Body of pancreas (tissue), 4 donors: ENCODE measurements around the gene EVL. TPM values are rescaled to one million over a fixed set of nuclear protein-coding genes. Genes with fewer than 3 reads are reported as not detected.

Experiments used
- ATAC-seq: fragments of 150-250 bp; one replicate; pipeline ENCODE4 v1.9.1; 2016
- DNase-seq, 4 donors: peaks; one replicate each; pipeline ENCODE4 v3.0.0-alpha.2; 2019
- H3K27ac ChIP-seq, 4 donors: fragments of 200-600 bp; sonication (generic); 1 replicate in 3 of 4; 2 replicates in 1 of 4; pipeline versions ENCODE4 v1.5.1 to v1.6.1; 2016 to 2019; ENCODE audit warnings: mild to moderate bottlenecking in 1 of 4, mixed read lengths in 1 of 4, moderate library complexity in 1 of 4
- H3K27me3 ChIP-seq, 2 donors: fragments of 200-600 bp; sonication (generic); one replicate each; pipeline ENCODE4 v1.6.0; 2016; ENCODE audit warnings: mild to moderate bottlenecking in 1 of 2
- H3K36me3 ChIP-seq, 2 donors: fragments of 200-600 bp; sonication (generic); replicated peaks in 1 of 2; 2 replicates each; pipeline ENCODE4 v1.5.1; 2016; ENCODE audit warnings: low read depth in 2 of 2; ENCODE audit not compliant: insufficient read depth in 1 of 2
- H3K4me1 ChIP-seq: fragments of 200-600 bp; sonication (generic); one replicate; pipeline ENCODE4 v1.6.0; 2016
- H3K4me3 ChIP-seq, 2 donors: fragments of 200-600 bp; sonication (generic); 1 replicate in 1 of 2; 2 replicates in 1 of 2; pipeline ENCODE4 v1.5.1; 2016 to 2019
- H3K9me3 ChIP-seq, 3 donors: fragments of 200-600 bp; sonication (generic); 1 replicate in 2 of 3; 2 replicates in 1 of 3; pipeline ENCODE4 v1.5.1; 2016
- POLR2A ChIP-seq, 3 donors: fragments of 450-650 bp; IDR thresholded peaks; one replicate each; pipeline ENCODE4 v1.6.1; 2016; ENCODE audit warnings: antibody characterized with exemption in 3 of 3, mild to moderate bottlenecking in 2 of 3
- WGBS, 2 donors: methylation state at CpG; one replicate each; pipeline ENCODE4 v1.1.5; 2017; 5-methylcytosine and 5-hydroxymethylcytosine counted together
- intact Hi-C: fragments of 100-400 bp; cut with DNase I; formaldehyde crosslinking; loops from one replicate; pipeline ENCODE4 v1.15.1; 2023
- total RNA-seq, 2 donors: library from RNA; depleted of rRNA; stranded (reverse); fragments of >200 nt; gene quantifications; one replicate each; pipeline ENCODE4 v1.1.0, GENCODE V29; 2016
- TF ChIP-seq, protein P1 (sequence below), 7 experiments: fragments of 450-650 bp in 4 of 7; fragments of 200-600 bp in 3 of 7; sonication (generic) in 3 of 7; IDR thresholded peaks; one replicate each; pipeline ENCODE4 v1.5.1; 2016 to 2019; ENCODE audit warnings: antibody characterized with exemption in 7 of 7

Gene EVL
- total RNA-seq, 2 donors from 2014 or later = 22.3 to 57.7 TPM

DNA sequence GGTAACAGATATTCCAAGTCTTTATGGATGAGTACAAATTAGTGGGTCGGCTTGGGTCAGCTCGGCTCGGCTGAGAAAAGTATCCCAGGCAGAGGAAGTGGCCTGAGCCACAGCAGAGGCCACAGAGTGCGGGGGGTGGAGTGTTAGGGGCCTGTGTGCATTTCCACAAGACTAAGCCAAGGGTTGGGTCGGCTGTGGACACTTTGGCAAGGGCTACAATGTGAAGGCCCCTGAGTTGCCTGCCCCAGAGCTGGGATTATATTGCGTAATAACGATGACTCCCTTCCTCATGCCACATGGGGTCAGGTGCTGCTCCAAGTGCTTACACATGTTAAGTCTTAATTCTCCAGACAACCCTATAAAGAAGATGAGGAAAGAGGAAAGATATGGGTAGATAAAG, 11.4 kb downstream of the EVL start:
- no peaks in the 10 kb centered on the region for H3K9me3 ChIP-seq
- TF ChIP-seq, protein P1, sequence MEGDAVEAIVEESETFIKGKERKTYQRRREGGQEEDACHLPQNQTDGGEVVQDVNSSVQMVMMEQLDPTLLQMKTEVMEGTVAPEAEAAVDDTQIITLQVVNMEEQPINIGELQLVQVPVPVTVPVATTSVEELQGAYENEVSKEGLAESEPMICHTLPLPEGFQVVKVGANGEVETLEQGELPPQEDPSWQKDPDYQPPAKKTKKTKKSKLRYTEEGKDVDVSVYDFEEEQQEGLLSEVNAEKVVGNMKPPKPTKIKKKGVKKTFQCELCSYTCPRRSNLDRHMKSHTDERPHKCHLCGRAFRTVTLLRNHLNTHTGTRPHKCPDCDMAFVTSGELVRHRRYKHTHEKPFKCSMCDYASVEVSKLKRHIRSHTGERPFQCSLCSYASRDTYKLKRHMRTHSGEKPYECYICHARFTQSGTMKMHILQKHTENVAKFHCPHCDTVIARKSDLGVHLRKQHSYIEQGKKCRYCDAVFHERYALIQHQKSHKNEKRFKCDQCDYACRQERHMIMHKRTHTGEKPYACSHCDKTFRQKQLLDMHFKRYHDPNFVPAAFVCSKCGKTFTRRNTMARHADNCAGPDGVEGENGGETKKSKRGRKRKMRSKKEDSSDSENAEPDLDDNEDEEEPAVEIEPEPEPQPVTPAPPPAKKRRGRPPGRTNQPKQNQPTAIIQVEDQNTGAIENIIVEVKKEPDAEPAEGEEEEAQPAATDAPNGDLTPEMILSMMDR (IDR thresholded peaks at IDR 0.05) = no peak
- no peak for TF ChIP-seq POLR2A (IDR thresholded peaks at IDR 0.05)
- H3K36me3 ChIP-seq = no peaks in the 10 kb centered on the region
- H3K4me3 ChIP-seq = no peak overlapping the region
- intact Hi-C loops = no loop called here
- no peaks in the 10 kb centered on the region for H3K27me3 ChIP-seq
- no peak for ATAC-seq
- H3K27ac ChIP-seq = no peak overlapping the region
- H3K4me1 ChIP-seq = peaks cover 6% of the 10 kb centered on the region
- WGBS, 2 donors = 72 to 87% methylated on average over 7 of the region's 7 CpGs
- DNase-seq = peak in 2 of 4 donors; percentile 16 to 35

DNA sequence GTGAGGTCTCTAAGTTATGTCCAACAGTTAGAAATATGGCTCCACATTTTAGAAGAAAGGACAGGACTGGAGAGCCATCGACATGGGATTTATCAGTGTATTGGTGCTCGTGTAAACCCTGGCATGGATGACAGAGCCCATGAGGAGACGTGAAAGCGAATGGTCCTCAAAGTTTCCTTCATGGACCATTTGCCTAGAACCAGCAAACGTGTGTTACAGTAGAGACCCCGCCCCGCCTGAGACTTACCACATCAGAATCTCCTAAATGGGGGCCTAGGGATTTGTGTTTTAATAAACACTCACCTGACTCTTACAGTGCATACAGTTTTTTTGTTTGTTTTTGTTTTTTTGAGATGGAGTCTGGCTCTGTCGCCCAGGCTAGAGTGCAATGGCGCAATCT, 12.2 kb downstream of the EVL start:
- Histone ChIP-seq H3K9me3 (no peaks in the 10 kb centered on the region), H3K27ac (no peak overlapping the region), H3K4me1 (peaks cover 6% of the 10 kb centered on the region), H3K27me3 (no peaks in the 10 kb centered on the region), H3K36me3 (no peaks in the 10 kb centered on the region), H3K4me3 (no peak overlapping the region)
- intact Hi-C loops = no loop called here
- DNase-seq = no peak
- 92 to 99% methylated on average over 9 of the region's 9 CpGs for WGBS, 2 donors
- no peak for ATAC-seq
- TF ChIP-seq POLR2A (IDR thresholded peaks at IDR 0.05) = no peak
- TF ChIP-seq, protein P1 (IDR thresholded peaks at IDR 0.05) = no peak

DNA sequence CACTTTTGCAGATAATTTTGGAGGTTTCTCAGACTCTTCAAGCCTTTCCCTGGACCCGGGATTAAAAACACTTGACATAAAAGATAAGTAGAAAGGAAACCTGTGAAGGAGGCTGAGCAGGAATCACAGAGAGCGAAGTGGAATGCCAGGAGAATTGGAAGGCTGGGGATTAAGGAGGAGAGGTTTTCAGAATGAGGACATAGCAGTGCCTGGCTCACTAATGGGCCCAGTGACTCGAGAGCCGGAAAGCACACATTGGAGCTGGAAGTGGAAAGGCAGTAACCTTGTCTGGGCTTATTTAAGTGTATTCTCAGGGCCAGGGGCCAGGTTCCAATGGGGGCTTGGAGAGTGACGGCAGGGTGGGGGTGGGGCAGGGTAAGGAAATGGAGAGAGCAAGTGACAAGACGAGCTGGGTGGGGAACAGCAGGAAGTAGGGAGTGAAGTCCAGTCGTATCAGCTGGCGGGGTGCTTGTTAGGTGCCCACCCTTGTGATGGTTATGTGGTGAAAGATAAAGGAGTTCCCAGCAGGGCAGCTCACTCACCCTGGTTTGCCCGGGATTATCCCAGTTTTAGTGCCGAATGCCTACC, 13.1 kb downstream of the EVL start:
- 75 to 82% methylated on average over 10 of the region's 10 CpGs for WGBS, 2 donors
- peaks cover 6% of the 10 kb centered on the region for H3K4me1 ChIP-seq
- no peak overlapping the region for H3K27ac ChIP-seq
- DNase-seq = no peak
- TF ChIP-seq, protein P1 (IDR thresholded peaks at IDR 0.05) = no peak
- no peak for TF ChIP-seq POLR2A (IDR thresholded peaks at IDR 0.05)
- H3K4me3 ChIP-seq = no peak overlapping the region
- no peak for ATAC-seq
- no peaks in the 10 kb centered on the region for H3K27me3 ChIP-seq
- no peaks in the 10 kb centered on the region for H3K36me3 ChIP-seq
- no peaks in the 10 kb centered on the region for H3K9me3 ChIP-seq
- intact Hi-C loops = no loop called here

DNA sequence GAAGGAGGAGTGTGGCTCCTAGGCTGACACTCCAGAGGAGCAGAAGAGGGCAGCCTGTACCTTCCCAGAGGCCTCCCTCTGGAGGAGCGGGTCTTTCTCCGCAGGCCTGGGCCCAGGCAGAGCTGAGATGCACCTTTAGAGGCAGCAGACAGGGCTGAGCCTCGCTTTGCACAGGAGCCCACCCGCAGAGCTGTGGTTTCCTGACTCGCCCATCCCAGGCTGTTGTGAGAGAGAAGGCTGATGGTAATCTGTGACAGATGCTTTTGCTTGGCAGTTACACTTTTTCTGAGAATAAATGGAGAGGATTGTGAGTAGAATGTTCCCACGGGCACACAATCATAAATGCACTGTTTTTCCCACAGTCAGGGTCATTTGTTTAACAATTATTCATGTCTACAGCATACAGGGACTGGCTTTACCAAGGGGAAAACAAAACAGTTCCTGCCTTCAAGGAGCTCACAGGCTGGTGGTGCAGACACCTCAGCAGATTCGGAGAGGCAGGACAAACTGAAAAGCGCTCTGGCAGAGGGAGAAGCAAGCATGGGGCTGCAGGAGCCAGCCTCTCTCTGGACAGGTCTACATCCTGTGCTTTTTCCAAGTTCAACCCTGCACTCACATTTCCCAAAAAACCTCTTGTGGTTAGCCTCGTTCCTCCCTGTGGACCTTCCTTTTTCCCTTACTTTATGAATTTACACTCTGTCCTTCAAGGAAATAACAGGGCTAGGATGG, 13.9 kb downstream of the EVL start:
- Histone ChIP-seq H3K27ac (peak overlapping the region in 1 of 4 donors; percentile 13), H3K9me3 (no peaks in the 10 kb centered on the region), H3K27me3 (no peaks in the 10 kb centered on the region), H3K4me1 (peaks cover 6% of the 10 kb centered on the region), H3K4me3 (no peak overlapping the region), H3K36me3 (no peaks in the 10 kb centered on the region)
- DNase-seq = peak in 1 of 4 donors; percentile 17
- intact Hi-C loops = no loop called here
- TF ChIP-seq, protein P1 (IDR thresholded peaks at IDR 0.05) = no peak
- no peak for TF ChIP-seq POLR2A (IDR thresholded peaks at IDR 0.05)
- WGBS, 2 donors = 59 to 81% methylated on average over 9 of the region's 9 CpGs
- peak; percentile 28 for ATAC-seq

DNA sequence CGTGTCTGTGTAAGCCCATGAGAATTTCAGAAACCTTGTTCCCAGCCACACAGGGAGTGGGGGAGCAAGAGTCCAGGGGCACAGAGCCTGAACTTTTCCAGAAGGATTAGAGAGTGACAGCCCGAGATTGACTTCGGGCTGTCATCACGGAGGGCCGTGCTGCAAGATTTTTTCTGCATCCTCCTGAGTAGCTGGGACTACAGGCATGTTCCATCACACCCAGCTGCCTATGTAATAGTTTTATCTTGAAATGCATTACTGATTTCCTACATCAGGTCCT, 14.4 kb downstream of the EVL start:
- ATAC-seq = no peak
- intact Hi-C loops = no loop called here
- H3K27me3 ChIP-seq = no peaks in the 10 kb centered on the region
- WGBS, 2 donors = 68 to 74% methylated on average over 5 of the region's 5 CpGs
- H3K4me3 ChIP-seq = no peak overlapping the region
- no peak for TF ChIP-seq POLR2A (IDR thresholded peaks at IDR 0.05)
- TF ChIP-seq, protein P1 (IDR thresholded peaks at IDR 0.05) = no peak
- H3K36me3 ChIP-seq = no peaks in the 10 kb centered on the region
- DNase-seq = no peak
- H3K4me1 ChIP-seq = peaks cover 6% of the 10 kb centered on the region
- peak overlapping the region in 1 of 4 donors; percentile 13 for H3K27ac ChIP-seq
- no peaks in the 10 kb centered on the region for H3K9me3 ChIP-seq
